HG03378 (cell line): ENCODE data around the gene ACOXL.

Experiments
- ATAC-seq: cut with Tn5 transposase; IDR thresholded peaks from one replicate; pipeline ENCODE4 v1.9.1; 2021; ENCODE audit warnings: mild to moderate bottlenecking, moderate library complexity; ENCODE audit not compliant: unreplicated experiment

Gene ACOXL

GRCh38 chr2:110994250-110994961, 262.0 kb downstream of the ACOXL start:
- ATAC-seq: no peak

GRCh38 chr2:110995911-110996310, 263.5 kb downstream of the ACOXL start:
- no peak for ATAC-seq

GRCh38 chr2:110997331-110998045, 265.1 kb downstream of the ACOXL start:
- no peak for ATAC-seq

- no peak for ATAC-seq
Measured at GRCh38 chr2:110998311-110998710, 265.9 kb downstream of the ACOXL start.

- no peak for ATAC-seq
Measured at GRCh38 chr2:110999626-111000025, 267.3 kb downstream of the ACOXL start.

GRCh38 chr2:111005307-111005706, 272.9 kb downstream of the ACOXL start:
- ATAC-seq: no peak

- no peak for ATAC-seq
Measured at GRCh38 chr2:111005821-111006220, 273.4 kb downstream of the ACOXL start.

- ATAC-seq: no peak
Measured at GRCh38 chr2:111007757-111008688, 275.6 kb downstream of the ACOXL start.

- no peak for ATAC-seq
Measured at GRCh38 chr2:111011218-111011617, 278.8 kb downstream of the ACOXL start.

- no peak for ATAC-seq
Measured at GRCh38 chr2:111015283-111015995, 283.1 kb downstream of the ACOXL start.

GRCh38 chr2:111017034-111017622, 284.8 kb downstream of the ACOXL start:
- no peak for ATAC-seq

GRCh38 chr2:111017909-111018308, 285.5 kb downstream of the ACOXL start:
- ATAC-seq: no peak

- ATAC-seq: no peak
Measured at GRCh38 chr2:111019381-111019780, 287.0 kb downstream of the ACOXL start.

GRCh38 chr2:111022633-111023032, 290.3 kb downstream of the ACOXL start:
- ATAC-seq: no peak

- no peak for ATAC-seq
Measured at GRCh38 chr2:111024496-111024895, 292.1 kb downstream of the ACOXL start.

GRCh38 chr2:111025288-111025687, 292.9 kb downstream of the ACOXL start:
- no peak for ATAC-seq

GRCh38 chr2:111028720-111029119, 296.3 kb downstream of the ACOXL start:
- ATAC-seq: no peak

- no peak for ATAC-seq
Measured at GRCh38 chr2:111029181-111029927, 297.0 kb downstream of the ACOXL start.

GRCh38 chr2:111030260-111030891, 298.0 kb downstream of the ACOXL start:
- ATAC-seq: peak; percentile 77
